ENCODE measurements around the gene KLHDC7B.

GRCh38 chr22:50597097-50597496 lies 51.4 kb downstream of the KLHDC7B start:
- TF ChIP-seq CTCF (conservative IDR thresholded peaks at IDR 0.05; ENCODE audit: low read depth, low read length) (no peak), EZH2 (IDR thresholded peaks at IDR 0.05; ENCODE audit: low read length, unreplicated experiment) (no peak), EZH2phosphoT487 (IDR thresholded peaks at IDR 0.05; ENCODE audit: borderline replicate concordance, low read length) (no peak)
